Gastroesophageal sphincter (tissue), 3 donors: ENCODE data around the gene CREBL2.

ENCODE experiments used
- EP300 ChIP-seq: sonication (generic); formaldehyde crosslinking; IDR thresholded peaks from one replicate; pipeline ENCODE4 v1.6.1; 2017; ENCODE audit warnings: antibody characterized with exemption, mild to moderate bottlenecking
- POLR2A ChIP-seq, 2 donors: fragments of 450-650 bp; IDR thresholded peaks; one replicate each; pipeline ENCODE4 v1.6.1; 2017; ENCODE audit warnings: antibody characterized with exemption in 2 of 2, mild to moderate bottlenecking in 2 of 2, moderate library complexity in 1 of 2
- TF ChIP-seq, protein P1 (sequence below), 4 experiments: fragments of 200-600 bp in 2 of 4; fragments of 450-650 bp in 2 of 4; sonication (generic) in 1 of 4; IDR thresholded peaks; one replicate each; pipeline ENCODE4 v1.5.1; 2017 to 2019; ENCODE audit warnings: antibody characterized with exemption in 4 of 4, mild to moderate bottlenecking in 2 of 4, moderate library complexity in 2 of 4

DNA sequence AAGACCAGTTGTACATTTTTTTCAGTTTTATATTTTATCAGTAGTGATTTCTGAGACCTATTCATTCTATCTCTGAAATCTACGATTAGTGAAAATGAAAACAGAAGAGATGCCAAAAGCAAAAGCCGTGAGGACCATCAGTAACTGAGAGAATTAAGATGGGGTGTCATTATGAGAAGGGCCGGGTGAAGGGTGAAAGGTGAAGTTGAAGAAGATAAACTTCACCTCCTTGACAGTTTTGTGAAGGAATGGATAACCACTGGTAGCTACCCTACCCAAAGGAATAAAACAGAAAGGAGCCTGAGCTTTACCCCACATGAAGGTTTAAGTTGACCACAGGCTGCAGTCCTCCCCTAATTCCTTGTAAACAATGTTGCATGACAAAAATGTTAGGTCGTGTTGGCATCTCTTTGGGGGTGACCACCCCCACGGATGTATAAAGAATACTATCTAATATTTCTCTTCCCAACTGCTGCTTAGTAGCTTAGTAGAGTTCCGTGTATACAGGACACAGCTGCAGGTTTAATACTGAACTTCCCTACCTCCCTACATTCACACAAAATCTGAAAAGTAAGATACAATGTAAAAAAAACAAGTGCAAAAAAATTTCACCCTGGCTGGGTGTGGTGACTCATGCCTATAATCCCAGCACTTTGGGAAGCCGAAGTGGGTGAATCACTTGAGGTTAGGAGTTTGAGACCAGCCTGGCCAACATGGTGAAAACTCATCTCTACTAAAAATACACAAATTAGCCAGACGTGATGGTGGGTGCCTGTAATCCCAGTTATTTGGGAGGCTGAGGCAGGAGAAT, 60.4 kb downstream of the CREBL2 start:
- TF ChIP-seq, protein P1, sequence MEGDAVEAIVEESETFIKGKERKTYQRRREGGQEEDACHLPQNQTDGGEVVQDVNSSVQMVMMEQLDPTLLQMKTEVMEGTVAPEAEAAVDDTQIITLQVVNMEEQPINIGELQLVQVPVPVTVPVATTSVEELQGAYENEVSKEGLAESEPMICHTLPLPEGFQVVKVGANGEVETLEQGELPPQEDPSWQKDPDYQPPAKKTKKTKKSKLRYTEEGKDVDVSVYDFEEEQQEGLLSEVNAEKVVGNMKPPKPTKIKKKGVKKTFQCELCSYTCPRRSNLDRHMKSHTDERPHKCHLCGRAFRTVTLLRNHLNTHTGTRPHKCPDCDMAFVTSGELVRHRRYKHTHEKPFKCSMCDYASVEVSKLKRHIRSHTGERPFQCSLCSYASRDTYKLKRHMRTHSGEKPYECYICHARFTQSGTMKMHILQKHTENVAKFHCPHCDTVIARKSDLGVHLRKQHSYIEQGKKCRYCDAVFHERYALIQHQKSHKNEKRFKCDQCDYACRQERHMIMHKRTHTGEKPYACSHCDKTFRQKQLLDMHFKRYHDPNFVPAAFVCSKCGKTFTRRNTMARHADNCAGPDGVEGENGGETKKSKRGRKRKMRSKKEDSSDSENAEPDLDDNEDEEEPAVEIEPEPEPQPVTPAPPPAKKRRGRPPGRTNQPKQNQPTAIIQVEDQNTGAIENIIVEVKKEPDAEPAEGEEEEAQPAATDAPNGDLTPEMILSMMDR (IDR thresholded peaks at IDR 0.05), result no peak
- TF ChIP-seq POLR2A (IDR thresholded peaks at IDR 0.05) (no peak), EP300 (no peak)
